ENCODE results near the gene IFT172. TPM values are rescaled to one million over a fixed set of nuclear protein-coding genes. Genes with fewer than 3 reads are reported as not detected.

IFT172 gene
- total and polyA plus RNA-seq, 2 donors (not counting 1 experiment from before 2014, with no cell fraction given): 11.2 to 33.0 TPM

DNA sequence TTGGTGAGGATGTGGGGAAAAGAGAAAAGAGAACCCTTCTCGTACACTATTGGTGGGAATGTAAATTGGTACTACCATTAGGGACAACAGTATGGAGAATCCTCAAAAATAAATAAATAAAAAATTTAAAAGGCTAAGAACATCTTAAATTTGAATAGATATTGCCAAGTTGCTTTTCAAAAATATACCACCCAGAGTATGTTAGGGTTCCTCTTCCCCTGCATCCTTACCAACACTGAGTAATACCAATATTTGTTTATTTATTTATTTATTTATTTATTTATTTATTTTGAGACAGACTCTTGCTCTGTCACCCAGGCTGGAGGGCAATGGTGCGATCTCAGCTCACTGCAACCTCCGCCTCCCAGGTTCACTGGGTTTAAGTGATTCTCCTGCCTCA lies 66.6 kb downstream of the IFT172 start:
- Histone ChIP-seq H4K20me1 (ENCODE audit: control insufficient read depth, extremely low read depth, insufficient read depth, low read length) (no peaks in the 10 kb centered on the region), H3K79me2 (ENCODE audit: control insufficient read depth, insufficient read depth, low read length) (no peaks in the 10 kb centered on the region), H3K4me2 (ENCODE audit: extremely low read depth, insufficient read depth, low read length) (no peak overlapping the region), H3K27ac (ENCODE audit: insufficient read depth, low read length) (no peak overlapping the region), H2AFZ (ENCODE audit: low read length) (no peak overlapping the region), H3K36me3 (ENCODE audit: control insufficient read depth, insufficient read depth, low read length) (no peaks in the 10 kb centered on the region), H3K9me3 (ENCODE audit: control insufficient read depth, insufficient read depth, low read depth, low read length) (no peaks in the 10 kb centered on the region), H3K27me3 (ENCODE audit: control insufficient read depth, insufficient read depth, low read length) (no peaks in the 10 kb centered on the region), H3K9ac (ENCODE audit: insufficient read depth, low read length) (no peak overlapping the region), H3K4me1 (ENCODE audit: control insufficient read depth, extremely low read depth, insufficient read depth, low read length) (no peaks in the 10 kb centered on the region), H3K4me3 (replicated peaks in 1 of 4; ENCODE audit: control extremely low read depth in 1 of 4, insufficient read depth in 1 of 4, low read depth in 3 of 4, low read length in 4 of 4) (no peak overlapping the region)
- no peak for DNase-seq (ENCODE audit: low read depth in 2 of 2)
- TF ChIP-seq EZH2 (IDR thresholded peaks at IDR 0.05; ENCODE audit: low read length, missing control alignments): no peak
- TF ChIP-seq, protein P1, sequence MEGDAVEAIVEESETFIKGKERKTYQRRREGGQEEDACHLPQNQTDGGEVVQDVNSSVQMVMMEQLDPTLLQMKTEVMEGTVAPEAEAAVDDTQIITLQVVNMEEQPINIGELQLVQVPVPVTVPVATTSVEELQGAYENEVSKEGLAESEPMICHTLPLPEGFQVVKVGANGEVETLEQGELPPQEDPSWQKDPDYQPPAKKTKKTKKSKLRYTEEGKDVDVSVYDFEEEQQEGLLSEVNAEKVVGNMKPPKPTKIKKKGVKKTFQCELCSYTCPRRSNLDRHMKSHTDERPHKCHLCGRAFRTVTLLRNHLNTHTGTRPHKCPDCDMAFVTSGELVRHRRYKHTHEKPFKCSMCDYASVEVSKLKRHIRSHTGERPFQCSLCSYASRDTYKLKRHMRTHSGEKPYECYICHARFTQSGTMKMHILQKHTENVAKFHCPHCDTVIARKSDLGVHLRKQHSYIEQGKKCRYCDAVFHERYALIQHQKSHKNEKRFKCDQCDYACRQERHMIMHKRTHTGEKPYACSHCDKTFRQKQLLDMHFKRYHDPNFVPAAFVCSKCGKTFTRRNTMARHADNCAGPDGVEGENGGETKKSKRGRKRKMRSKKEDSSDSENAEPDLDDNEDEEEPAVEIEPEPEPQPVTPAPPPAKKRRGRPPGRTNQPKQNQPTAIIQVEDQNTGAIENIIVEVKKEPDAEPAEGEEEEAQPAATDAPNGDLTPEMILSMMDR (conservative IDR thresholded peaks at IDR 0.05 in 1 of 2, IDR thresholded peaks at IDR 0.05 in 1 of 2; ENCODE audit: low read depth in 1 of 2, low read length in 2 of 2): no peak

DNA sequence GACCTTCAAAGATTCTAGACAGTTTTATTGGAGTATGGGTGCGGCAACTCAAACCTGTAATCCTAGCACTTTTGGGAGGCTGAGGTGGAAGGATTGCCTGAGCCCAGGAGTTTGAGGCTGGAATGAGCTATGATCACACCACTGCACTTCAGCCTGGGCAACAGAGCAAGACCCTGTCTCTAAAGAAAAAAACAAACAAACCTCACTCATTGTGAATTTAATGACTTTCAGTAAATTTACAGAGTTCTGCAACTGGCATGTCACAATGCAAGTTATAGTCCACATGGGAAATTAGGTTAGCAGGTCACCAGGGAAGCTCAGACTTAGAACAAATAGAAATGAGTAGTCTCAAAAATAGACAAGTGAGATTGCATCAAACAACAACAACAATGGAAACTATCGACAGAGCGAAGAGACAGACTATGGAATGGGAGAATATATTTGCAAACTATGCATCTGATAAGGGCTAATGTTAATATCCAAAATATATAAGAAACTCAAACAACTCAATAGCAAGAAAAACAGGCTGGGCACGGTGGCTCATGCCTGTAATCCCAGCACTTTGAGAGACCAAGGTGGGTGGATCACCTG lies 67.8 kb downstream of the IFT172 start:
- H3K9me3 ChIP-seq (ENCODE audit: control insufficient read depth, insufficient read depth, low read depth, low read length): no peaks in the 10 kb centered on the region
- H3K27me3 ChIP-seq (ENCODE audit: control insufficient read depth, insufficient read depth, low read length): no peaks in the 10 kb centered on the region
- H3K27ac ChIP-seq (ENCODE audit: insufficient read depth, low read length): no peak overlapping the region
- no peaks in the 10 kb centered on the region for H4K20me1 ChIP-seq (ENCODE audit: control insufficient read depth, extremely low read depth, insufficient read depth, low read length)
- H3K4me2 ChIP-seq (ENCODE audit: extremely low read depth, insufficient read depth, low read length): no peak overlapping the region
- DNase-seq (ENCODE audit: low read depth in 2 of 2): no peak
- H2AFZ ChIP-seq (ENCODE audit: low read length): no peak overlapping the region
- no peaks in the 10 kb centered on the region for H3K36me3 ChIP-seq (ENCODE audit: control insufficient read depth, insufficient read depth, low read length)
- H3K4me3 ChIP-seq (replicated peaks in 1 of 4; ENCODE audit: control extremely low read depth in 1 of 4, insufficient read depth in 1 of 4, low read depth in 3 of 4, low read length in 4 of 4): no peak overlapping the region
- no peaks in the 10 kb centered on the region for H3K79me2 ChIP-seq (ENCODE audit: control insufficient read depth, insufficient read depth, low read length)
- TF ChIP-seq, protein P1 (conservative IDR thresholded peaks at IDR 0.05 in 1 of 2, IDR thresholded peaks at IDR 0.05 in 1 of 2; ENCODE audit: low read depth in 1 of 2, low read length in 2 of 2): no peak
- H3K9ac ChIP-seq (ENCODE audit: insufficient read depth, low read length): no peak overlapping the region
- no peaks in the 10 kb centered on the region for H3K4me1 ChIP-seq (ENCODE audit: control insufficient read depth, extremely low read depth, insufficient read depth, low read length)

DNA sequence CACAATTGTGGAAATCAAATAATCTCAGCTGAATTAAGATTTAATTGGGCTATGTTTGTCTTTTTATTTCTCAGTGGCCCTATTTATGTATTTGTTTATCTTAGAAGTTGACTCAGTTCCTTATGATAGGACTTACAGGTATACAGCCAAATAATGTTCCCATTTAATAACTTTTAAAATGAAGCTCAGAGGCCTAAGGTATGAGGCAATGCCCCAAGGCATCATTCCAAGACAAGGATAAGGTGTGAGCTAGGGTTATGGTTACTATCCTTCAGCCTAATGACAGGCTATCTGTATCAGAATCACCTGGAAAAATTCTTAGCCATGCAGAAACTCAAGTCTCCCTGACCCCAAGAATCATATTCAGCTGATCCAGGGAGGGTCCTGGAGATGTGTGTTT lies 68.5 kb downstream of the IFT172 start:
- DNase-seq (ENCODE audit: low read depth in 2 of 2): no peak
- no peak for TF ChIP-seq EZH2 (IDR thresholded peaks at IDR 0.05; ENCODE audit: low read length, missing control alignments)
- TF ChIP-seq, protein P1 (conservative IDR thresholded peaks at IDR 0.05 in 1 of 2, IDR thresholded peaks at IDR 0.05 in 1 of 2; ENCODE audit: low read depth in 1 of 2, low read length in 2 of 2): no peak

More for the DNA sequence above, 68.5 kb downstream of the IFT172 start:
- Histone ChIP-seq H3K9ac (ENCODE audit: insufficient read depth, low read length) (no peak overlapping the region), H3K36me3 (ENCODE audit: control insufficient read depth, insufficient read depth, low read length) (no peaks in the 10 kb centered on the region), H3K4me3 (replicated peaks in 1 of 4; ENCODE audit: control extremely low read depth in 1 of 4, insufficient read depth in 1 of 4, low read depth in 3 of 4, low read length in 4 of 4) (no peak overlapping the region), H3K4me2 (ENCODE audit: extremely low read depth, insufficient read depth, low read length) (no peak overlapping the region), H3K27ac (ENCODE audit: insufficient read depth, low read length) (no peak overlapping the region), H3K79me2 (ENCODE audit: control insufficient read depth, insufficient read depth, low read length) (no peaks in the 10 kb centered on the region), H4K20me1 (ENCODE audit: control insufficient read depth, extremely low read depth, insufficient read depth, low read length) (no peaks in the 10 kb centered on the region), H3K27me3 (ENCODE audit: control insufficient read depth, insufficient read depth, low read length) (no peaks in the 10 kb centered on the region), H2AFZ (ENCODE audit: low read length) (no peak overlapping the region), H3K9me3 (ENCODE audit: control insufficient read depth, insufficient read depth, low read depth, low read length) (no peaks in the 10 kb centered on the region), H3K4me1 (ENCODE audit: control insufficient read depth, extremely low read depth, insufficient read depth, low read length) (no peaks in the 10 kb centered on the region)
